ENCODE measurements around the gene CASP10. TPM values are rescaled to one million over a fixed set of nuclear protein-coding genes. Genes with fewer than 3 reads are reported as not detected.
A peak's percentile ranks its signal among the peaks of the same experiment; 100 is the strongest.

The CASP10 gene
- polyA plus RNA-seq, 1 experiment, result 2.6 TPM

GRCh38 chr2:201204655-201205514 lies 21.9 kb downstream of the CASP10 start:
- Histone ChIP-seq H3K27me3 (ENCODE audit: control insufficient read depth, insufficient read depth, low read length) (no peaks in the 10 kb centered on the region), H3K4me3 (ENCODE audit: low read depth, low read length) (no peak overlapping the region), H3K9me3 (ENCODE audit: control insufficient read depth, insufficient read depth, low read length) (no peaks in the 10 kb centered on the region), H3K27ac (ENCODE audit: low read depth, low read length) (no peak overlapping the region)
- no peak for TF ChIP-seq CTCF (IDR thresholded peaks at IDR 0.05; ENCODE audit: low read depth, low read length)
- ChIA-PET CTCF (interaction anchor here (1.1 kb wide), 1 partner anchor 28 kb away, joined by 3 read pairs; no protein-coding TSS in a partner anchor), POLR2A (no interaction called here)
- no peak for DNase-seq (ENCODE audit: low read depth, low spot score)

DNA sequence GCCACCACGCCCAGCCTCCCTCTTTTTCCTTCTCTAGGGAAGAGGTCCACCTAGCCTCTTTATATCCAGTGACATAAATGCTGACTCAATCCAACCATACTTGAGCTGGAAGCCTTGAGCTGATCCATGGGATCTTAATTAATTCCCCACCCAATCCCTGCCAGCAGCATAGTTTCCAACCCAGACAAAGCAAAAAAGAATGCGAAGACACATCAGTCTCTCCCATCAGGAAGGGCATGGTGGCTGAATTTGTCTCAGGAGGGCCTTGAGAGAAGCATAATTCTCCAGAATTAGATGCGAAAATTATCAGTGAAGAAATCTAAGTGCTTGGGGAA lies 22.5 kb downstream of the CASP10 start:
- ChIA-PET CTCF (interaction anchor here (1.1 kb wide), 1 partner anchor 27 kb away, joined by 3 read pairs; no protein-coding TSS in a partner anchor), POLR2A (no interaction called here)
- Histone ChIP-seq H3K4me3 (ENCODE audit: low read depth, low read length) (no peak overlapping the region), H3K9me3 (ENCODE audit: control insufficient read depth, insufficient read depth, low read length) (no peaks in the 10 kb centered on the region), H3K27me3 (ENCODE audit: control insufficient read depth, insufficient read depth, low read length) (no peaks in the 10 kb centered on the region), H3K27ac (ENCODE audit: low read depth, low read length) (no peak overlapping the region)
- no peak for DNase-seq (ENCODE audit: low read depth, low spot score)
- no peak for TF ChIP-seq CTCF (IDR thresholded peaks at IDR 0.05; ENCODE audit: low read depth, low read length)

DNA sequence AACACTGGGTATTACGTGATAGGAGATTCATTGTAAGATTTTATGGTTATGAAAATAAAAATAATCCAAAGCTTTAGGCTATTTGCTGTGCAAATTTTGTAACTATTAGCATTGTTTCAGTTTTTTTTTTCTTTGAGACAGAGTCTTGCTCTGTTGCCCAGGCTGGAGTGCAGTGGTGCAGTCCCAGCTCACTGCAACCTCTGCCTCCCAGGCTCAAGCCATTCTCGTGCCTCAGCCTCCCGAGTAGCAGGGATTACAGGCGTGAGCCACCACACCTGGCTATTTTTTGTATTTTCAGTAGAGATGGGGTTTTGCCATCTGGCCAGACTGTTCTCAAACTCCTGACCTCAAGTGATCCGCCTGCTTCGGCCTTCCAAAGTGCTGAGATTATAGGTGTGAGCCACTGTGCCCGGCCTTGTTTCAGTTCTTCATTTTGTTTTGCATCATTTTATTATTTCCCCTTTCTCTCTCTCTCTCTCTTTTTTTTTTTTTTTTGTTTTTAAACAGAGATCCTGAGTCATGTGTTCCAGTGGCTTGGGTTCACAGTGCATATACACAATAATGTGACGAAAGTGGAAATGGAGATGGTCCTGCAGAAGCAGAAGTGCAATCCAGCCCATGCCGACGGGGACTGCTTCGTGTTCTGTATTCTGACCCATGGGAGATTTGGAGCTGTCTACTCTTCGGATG lies 25.8 kb downstream of the CASP10 start:
- Histone ChIP-seq H3K9me3 (ENCODE audit: control insufficient read depth, insufficient read depth, low read length) (no peaks in the 10 kb centered on the region), H3K27me3 (ENCODE audit: control insufficient read depth, insufficient read depth, low read length) (no peaks in the 10 kb centered on the region), H3K4me3 (ENCODE audit: low read depth, low read length) (no peak overlapping the region), H3K27ac (ENCODE audit: low read depth, low read length) (peak overlapping the region; percentile 2)
- ChIA-PET CTCF (interaction anchor here (0.5 to 2.8 kb wide), 2 partner anchors 23 to 790 kb away, joined by 6 to 13 read pairs; no protein-coding TSS in a partner anchor), POLR2A (no interaction called here)
- no peak for DNase-seq (ENCODE audit: low read depth, low spot score)
- no peak for TF ChIP-seq CTCF (IDR thresholded peaks at IDR 0.05; ENCODE audit: low read depth, low read length)

DNA sequence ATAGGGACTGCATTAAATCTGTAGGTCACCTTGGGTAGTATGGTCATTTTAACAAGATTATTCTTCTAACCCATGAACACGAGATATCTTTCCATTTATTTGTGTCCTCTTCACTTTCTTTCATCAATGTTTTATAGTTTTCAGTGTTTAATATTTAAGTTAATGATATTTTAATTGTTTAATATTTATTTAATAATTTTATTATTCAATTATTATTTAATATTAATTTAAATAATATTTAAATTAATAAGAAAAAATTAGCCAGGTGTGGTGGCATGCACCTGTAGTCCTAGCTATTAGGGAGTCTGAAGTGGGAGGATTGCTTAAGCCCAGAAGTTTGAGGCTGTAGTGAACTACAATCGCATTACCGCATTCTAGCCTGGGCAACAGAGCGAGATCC lies 33.0 kb downstream of the CASP10 start:
- H3K9me3 ChIP-seq (ENCODE audit: control insufficient read depth, insufficient read depth, low read length), result no peaks in the 10 kb centered on the region
- CTCF ChIA-PET, result no interaction called here
- no peak overlapping the region for H3K27ac ChIP-seq (ENCODE audit: low read depth, low read length)
- H3K4me3 ChIP-seq (ENCODE audit: low read depth, low read length), result no peak overlapping the region
- DNase-seq (ENCODE audit: low read depth, low spot score), result no peak
- no peak for TF ChIP-seq CTCF (IDR thresholded peaks at IDR 0.05; ENCODE audit: low read depth, low read length)
- H3K27me3 ChIP-seq (ENCODE audit: control insufficient read depth, insufficient read depth, low read length), result no peaks in the 10 kb centered on the region
- POLR2A ChIA-PET, result no interaction called here

- ChIA-PET POLR2A (no interaction called here), CTCF (no interaction called here)
- no peak for DNase-seq (ENCODE audit: low read depth, low spot score)
- H3K27ac ChIP-seq (ENCODE audit: low read depth, low read length), result no peak overlapping the region
- no peaks in the 10 kb centered on the region for H3K27me3 ChIP-seq (ENCODE audit: control insufficient read depth, insufficient read depth, low read length)
- no peaks in the 10 kb centered on the region for H3K9me3 ChIP-seq (ENCODE audit: control insufficient read depth, insufficient read depth, low read length)
- TF ChIP-seq CTCF (IDR thresholded peaks at IDR 0.05; ENCODE audit: low read depth, low read length), result no peak
- H3K4me3 ChIP-seq (ENCODE audit: low read depth, low read length), result no peak overlapping the region
These were observed 34.0 kb downstream of the CASP10 start for GRCh38 chr2:201216918-201217317.

Data from AG04450 (cell line).